GM18870 (cell line): ENCODE results near the gene FAM149A.
A peak's percentile ranks its signal among the peaks of the same experiment; 100 is the strongest.

Source experiments
- ATAC-seq: cut with Tn5 transposase; IDR thresholded peaks from one replicate; pipeline ENCODE4 v1.9.1; 2021; ENCODE audit warnings: moderate library complexity; ENCODE audit not compliant: unreplicated experiment

FAM149A gene

DNA sequence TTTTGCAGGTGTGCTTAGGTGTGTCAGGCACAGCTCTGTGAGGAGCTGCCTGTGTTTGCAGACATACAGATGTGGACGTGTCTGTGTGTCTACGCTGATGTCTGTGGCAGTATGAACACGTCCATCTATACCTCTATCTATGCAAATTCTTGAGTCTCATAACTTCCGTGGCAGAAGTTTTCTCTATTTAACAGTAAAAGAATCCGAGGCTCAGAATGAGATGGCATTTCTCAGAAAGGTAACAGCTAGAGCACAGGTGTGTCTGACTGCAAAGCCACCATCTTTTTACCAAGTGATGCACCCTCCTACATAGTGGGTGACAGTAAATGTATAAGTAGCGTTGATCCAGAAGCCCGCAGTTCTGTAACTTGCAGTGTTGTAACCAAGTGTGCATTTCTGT, 47.0 kb downstream of the FAM149A start:
- no peak for ATAC-seq

DNA sequence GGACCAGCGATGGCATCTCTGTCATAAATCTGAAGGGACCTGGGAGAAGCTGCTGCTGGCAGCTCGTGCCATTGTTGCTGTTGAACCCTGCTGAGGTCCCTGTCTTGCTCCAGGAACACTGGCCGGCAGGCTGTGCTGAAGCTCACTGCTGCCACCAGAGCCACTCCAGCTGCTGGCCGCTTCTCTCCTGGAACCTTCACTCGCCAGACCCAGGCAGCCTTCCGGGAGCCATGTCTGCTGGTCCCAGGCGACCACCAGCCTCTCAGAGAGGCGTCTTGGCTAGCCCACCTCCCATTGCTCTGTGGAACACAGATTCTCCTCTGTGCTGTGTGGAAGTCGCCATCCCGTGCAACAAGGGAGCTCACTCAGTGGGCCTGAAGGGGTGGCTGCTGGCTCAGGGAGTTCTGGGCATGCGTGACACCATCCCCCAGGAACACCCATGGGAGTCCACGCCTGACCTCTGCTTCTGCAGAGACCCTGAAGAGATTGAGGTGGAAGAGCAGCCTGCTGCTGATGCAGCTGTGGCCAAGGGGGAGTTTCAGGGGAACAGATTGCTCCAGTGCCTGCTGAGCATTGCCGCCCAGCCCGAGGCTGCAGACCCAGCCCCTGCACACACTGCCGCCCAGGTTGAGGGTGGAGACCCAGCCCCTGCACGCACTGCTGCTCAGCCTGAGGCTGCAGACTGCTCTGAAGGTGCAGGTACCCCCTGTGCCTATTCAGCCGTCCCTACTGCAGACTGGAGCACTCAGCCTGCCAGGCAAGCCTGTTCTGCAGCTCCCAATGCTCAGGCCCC, 53.7 kb downstream of the FAM149A start:
- no peak for ATAC-seq

DNA sequence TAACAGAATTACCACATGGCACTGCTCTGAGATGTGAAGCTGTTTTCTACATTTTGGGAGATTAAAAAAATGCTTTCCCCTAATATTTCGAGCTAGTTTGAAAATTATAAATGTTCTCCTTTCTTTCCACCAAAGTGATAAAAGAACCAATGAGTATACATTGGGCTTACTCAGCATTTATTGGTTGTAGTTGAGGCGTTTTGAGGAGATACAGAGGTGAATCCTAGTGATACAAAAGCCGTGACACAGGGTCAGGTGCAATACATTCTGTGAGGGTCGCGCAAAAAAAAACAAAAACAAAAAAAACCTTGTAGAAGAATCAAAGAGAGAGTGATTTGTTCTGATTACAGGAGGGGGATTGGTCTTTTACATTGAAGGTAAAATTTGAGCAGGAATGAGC, 54.5 kb downstream of the FAM149A start:
- no peak for ATAC-seq

DNA sequence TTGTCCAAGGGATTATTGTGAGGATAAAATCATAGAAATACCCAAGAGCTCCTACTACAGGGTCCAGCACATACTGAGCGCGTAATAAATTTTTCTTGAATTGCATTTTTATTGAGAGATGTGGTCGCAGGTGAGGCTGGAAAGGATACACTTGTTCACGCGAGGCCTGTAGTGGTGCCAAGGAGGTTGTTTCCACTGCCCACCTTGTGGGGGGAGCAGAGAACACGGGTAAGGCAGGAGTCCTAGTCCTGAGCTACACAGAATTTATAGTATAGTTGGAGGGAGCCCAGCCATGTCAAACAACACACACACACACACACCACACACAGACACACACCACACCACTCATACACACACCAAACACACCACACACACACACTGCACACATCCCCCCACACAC, 55.1 kb downstream of the FAM149A start:
- ATAC-seq, result no peak

DNA sequence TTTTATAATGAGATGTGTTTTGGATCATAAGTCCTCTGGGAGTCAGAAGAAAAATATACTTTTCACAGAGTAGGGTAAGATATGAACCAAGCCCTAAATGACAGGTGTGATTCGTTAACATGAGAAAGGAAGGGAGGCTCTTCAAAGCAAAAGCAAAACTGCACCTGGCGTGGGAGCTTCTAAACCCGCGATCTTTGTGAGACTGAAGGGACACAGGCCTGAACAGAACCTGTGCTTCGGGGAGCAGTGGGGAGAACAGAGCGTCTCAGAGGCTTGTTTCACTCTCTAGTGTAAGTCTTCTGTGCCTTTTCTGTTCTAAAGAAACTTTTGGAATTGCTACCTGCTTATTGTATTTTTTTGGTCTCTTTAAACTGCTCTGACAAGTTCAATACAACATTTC, 56.6 kb downstream of the FAM149A start:
- ATAC-seq, result peak; percentile 93

DNA sequence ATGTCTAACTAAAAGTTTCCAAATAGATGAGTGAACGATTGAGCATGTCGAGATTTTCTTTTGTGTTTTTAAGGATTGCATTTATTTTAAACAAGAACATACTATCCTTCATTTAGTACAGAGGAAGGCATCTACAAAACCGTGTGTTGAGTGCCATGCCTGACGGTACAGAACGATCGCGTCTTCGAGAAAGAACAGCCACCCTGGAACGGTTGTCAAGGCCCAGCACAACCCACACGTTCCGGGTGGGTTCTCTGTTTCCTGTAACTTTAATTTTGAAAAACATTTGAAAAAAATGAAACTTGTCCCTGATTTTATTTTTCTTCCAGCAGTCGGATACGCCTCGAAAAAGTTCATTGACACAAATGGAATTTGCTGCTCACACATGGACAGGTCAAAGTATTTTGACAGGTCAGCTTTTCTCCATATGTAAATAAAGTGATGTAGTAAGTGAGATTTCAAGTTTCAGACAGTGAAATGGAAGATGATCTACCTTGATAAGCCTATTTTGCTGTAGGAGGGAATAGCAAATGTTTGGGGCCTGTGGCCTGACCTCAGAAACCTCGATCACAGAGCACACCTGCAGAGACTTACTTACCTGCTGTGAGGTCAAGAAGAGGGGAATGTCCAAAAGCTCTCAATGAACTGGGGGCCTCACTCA, 62.5 kb downstream of the FAM149A start:
- no peak for ATAC-seq

DNA sequence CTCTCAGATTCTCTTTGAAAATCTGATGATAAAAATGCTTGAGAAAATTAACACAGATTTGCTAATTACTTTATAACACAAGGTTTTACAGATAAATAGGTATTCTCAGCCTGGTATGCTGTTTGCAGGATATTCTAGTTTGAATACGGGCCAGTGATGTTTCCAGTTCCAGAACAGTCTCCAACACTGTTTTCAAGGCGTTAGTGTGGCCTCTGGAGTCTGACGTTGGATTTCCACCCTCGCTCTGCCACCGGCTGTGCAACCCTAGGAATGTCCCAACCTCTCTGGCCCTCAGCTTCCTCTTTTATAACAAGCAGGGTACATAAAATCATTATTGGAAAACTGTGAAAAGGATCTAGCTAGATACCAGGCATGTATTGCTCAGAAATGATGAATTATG, 63.1 kb downstream of the FAM149A start:
- ATAC-seq, result no peak

DNA sequence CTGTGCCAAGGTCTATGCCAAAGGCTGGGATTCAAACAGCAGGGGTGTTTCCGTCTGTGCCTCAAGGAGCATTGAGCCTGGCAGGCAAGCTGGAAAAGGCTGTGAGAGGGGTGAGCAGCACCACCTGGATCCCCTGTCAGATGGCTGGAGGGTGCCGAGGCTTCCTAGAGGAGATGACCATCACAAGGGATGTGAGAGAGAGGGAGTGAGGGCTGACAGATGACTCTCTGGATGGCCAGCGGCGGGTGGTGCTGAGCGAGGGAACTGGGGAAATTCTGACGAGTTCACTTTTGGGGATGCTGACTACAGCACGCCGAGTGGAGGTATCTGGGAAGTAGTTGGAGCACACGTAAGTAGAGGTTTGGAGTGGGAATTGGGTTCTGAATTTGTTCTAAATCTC, 64.2 kb downstream of the FAM149A start:
- no peak for ATAC-seq

DNA sequence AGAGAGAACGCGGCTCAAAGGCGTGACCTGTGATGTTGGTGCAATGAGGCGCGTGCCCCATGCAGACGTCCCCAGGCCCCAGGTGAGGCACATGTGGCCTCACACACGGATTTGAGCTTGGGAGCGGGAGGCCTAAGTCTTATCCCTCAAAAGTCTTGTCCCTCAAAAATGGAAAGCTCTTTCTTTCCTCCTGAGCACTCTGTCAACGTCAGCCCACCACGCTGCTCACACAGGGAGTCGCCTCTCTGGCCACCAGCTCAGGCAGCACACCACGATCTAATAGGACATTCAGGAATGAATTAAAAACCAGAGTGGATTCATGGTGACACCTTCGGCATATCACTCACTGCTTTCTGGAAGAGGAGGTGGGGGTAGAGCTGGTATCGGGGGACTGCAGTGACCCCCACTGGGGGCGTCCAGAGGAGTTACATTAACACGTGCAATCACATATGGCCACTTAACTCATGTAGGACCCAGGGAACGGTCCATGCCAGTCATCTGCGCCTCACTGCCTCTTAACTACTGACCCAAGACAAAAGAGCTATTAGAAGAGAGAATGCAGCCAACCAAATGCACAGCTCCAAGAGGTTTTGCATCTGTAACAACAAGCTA, 64.9 kb downstream of the FAM149A start:
- no peak for ATAC-seq

DNA sequence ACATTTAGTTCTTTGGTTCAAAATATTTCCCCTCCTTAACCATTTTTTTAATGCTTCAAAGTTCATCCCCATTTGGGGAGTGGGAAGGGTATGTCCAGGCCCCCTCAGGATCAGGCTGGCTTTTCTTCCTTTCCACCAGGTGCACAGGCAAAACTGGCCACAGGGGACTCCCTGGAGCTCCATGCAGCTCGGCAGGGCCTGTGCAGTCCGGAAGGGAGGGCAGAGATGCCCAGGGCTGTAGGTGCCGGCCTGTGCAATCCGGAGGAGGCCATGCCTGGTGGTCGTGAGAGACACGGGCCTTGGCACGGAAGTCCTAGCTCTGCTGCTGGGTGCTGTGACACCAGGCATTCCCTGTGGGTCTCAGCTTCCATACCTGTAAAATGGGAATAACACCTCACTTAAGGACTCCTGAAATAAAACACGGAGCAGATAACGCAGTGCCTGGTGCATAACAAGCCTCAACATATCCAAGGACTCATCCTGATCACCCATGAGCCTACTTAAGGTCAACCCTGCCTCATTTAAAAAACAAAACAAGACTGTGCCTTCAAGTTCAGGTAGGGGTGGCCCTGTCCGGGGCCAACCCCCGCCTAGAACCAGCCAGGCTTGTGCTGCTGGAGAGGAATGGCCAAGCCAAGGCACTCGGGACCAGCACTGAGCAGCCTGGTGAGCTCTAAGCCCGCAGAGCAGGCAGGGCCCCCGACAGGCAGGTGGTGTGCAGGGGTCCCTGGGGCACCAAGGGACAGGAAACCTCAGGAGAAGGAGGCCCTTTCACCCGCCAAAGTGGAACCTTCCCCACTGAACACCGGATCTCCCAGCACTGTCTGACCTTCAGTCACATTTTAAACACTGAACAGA, 65.7 kb downstream of the FAM149A start:
- no peak for ATAC-seq

DNA sequence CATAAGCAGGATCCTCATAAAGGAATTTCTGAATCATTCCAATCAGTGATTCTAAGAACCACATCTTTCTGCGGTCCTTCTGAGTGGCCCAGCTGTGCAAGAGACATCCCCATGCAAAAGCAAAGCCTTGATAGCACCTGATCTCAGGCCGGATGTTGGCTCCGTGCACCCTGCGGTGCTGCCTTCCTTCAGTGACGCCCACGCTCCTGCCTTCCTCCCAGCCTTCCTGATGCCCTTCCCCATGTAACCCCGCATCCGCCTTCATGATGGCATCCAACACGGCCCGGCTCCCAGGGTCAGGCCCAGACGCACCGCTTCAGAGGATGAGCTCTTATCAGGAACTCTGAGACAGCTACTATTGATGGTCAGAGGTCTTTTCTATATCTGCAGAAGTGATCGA, 66.5 kb downstream of the FAM149A start:
- no peak for ATAC-seq

DNA sequence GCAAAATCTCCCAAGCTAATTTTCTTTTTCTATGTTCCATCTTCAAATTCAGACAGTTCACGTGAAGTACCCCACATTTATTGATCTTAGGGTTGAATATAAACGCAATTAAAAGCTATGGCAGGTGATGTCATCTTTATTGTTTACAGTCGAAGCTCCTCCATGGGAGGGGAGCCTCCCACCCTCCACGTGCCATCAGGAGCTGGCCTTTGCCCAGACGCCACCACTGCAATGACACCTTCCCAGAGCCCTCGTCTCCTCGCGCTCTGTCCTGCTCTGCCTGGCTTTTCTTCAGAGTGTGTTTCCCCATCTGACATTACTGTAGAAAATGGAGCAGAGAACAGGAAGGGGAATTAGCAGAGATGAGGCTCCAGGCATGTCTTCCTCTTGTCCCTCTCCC, 68.0 kb downstream of the FAM149A start:
- no peak for ATAC-seq

DNA sequence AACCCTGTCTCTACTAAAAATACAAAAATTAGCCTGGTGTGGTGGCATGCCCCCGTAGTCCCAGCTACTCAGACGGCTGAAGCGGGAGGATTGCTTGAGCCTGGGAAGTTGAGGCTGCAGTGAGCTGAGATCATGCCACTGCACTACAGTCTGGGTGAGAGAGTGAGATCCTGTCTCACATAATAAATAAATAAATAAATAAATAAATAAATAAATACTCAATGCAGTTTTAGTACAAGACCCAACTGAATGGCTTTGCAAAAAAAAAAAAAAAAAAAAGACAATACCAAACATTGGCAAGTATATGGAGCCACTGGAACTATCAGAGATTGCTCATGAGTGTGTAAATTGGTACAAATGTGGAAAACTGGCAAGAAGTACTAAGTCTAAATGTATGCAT, 83.6 kb downstream of the FAM149A start:
- no peak for ATAC-seq

DNA sequence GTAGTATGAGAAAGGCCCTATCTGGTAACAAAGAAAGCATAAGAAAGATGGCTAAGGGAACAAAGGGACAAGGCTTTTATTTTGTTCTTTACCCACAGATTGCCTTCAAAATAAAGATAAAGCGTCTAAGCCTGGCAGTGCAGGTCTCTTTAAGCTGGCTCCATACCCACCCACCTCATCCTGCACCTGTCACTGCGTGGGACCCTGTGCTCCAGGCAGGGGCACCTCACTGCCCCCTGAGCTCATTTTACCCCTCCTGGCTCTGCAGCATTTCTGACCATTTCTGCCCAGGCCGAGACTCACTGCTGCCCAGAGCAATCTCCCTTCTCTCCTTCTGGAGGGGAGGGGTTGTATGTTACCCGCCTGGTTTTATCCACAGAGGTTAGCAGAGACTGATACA, 85.2 kb downstream of the FAM149A start:
- ATAC-seq, result no peak

DNA sequence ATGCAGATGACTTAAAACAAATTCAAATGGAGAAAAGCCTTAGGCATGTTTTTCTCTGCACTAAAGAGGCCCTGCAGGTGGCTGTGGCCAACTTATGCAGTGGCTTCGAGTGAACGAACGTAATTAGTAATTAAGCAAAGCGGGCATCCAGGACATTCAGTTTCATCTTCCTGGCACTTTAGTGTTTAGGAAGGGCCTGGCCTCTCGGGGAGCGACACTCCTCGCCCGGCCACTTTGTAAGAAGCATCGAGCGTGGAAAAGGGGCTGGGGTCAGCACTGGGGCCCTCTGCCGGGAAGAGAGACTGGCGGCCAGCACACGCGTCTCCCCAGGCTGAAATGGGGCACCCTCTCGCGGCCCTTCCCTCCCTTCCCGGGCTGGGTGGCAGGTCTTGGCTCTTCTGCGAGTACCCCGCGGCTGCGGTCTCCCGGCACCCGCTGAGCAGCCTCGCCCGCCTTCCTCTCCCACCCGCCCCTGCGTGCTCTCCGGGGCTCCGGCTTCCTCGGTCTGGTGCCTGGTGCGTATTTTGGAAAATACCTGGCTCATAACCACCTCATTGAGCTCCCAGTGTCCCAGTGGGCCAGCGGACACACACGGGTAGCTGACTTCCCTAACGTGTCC, 86.2 kb downstream of the FAM149A start:
- ATAC-seq, result peak; percentile 24

DNA sequence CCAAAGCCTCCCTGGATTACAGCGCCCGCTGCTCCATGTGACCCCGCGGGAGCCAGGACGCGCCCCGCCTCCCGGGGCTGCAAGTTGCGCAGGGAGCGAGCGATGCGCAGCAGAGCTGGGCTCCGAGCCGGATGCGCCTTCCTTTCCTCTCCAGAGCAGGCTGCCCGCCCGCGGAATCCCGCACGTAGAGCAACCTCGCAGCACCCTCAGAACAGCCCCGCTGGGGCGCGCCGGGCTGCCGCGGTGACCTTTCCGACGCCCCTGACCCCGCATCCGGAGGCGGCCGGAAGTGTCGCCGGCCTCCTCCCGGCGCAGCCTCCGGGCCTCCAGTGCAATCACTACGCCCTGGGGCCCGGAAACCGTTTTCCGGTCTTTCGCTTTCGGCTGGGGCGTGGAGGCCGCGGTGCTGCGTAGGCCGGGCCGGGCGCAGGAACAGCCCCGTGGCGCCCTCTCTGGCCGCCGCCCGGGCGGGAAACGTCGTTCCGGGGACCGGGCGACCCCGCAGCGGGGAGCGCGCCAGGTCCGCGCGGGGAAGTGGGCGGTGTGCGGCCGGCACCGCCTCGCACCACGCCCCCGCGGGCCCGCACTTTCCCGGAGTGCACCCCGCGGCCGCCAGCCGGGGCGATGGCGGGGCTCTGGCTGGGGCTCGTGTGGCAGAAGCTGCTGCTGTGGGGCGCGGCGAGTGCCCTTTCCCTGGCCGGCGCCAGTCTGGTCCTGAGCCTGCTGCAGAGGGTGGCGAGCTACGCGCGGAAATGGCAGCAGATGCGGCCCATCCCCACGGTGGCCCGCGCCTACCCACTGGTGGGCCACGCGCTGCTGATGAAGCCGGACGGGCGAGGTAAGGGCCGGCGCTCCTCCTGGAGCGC, 86.9 kb downstream of the FAM149A start, which contains the start of gene CYP4V2:
Gene CYP4V2 (plus strand): TSS at position 368 of the 866 bp plus-strand sequence. CDS start 257 bp downstream, at position 625.
- ATAC-seq, result peak; percentile 73

DNA sequence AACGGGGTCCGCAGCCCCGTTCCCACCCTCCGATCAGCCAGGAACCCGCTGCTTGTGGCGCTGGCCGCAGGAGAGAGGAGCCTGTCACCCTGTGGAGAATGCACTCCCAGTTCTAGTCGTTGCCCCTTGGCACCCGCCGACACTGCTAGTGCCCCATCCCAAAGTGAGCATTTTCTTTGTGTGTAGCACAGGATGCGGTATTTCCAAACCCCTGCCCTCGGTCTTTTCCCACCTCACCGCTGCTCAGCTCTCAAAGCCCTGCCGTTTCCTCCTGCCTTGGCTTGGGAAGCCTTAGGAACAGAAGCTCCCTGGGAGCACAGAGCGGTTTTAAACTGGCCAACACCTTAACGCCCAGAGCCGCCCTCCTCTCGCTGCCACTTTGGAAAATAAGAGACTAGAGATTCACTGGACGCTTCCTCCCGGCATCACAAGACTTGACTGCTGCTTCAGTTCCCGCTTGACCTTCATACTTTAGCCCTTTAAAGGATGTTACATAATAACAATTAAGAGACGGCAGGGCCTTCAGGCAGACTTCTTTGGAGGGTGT, 87.6 kb downstream of the FAM149A start:
- ATAC-seq, result no peak

DNA sequence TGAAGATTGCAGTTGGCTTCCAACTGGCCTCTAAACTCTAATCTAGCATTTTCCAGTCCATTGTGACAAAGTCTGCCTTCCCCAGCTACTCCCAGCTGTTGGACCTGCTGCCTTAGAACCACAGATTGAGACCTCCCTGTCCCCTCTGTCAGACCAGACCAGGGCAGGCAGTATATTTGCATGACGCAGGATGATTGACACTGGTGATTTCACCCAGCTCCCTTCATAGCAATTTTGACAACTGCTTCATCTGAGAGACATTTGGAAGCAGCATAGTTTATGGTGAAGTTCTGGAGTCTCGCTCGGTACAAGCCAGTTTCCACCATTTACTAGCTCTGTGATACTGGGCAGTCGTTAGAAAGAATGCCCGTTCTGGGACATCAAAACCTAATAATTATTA, 89.3 kb downstream of the FAM149A start:
- no peak for ATAC-seq

DNA sequence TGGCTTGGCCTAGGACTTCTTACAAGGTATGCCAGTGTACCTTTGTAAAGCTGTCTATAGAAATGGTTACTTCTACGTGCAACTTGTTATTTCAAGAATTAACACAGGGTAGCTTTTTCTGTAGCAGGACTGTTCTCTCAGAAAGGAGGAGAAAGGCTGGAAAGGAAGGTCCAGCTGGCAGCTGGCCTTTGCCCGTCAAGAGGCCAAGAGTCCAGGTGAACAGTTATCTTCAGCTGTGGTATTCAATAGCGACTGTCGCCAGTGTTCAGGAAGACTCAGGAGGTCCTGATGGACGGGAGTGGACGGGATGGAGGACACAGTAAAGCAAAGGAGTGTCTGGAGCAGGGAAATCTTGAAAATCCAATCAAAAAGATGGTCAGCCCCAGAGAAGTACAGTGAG, 91.6 kb downstream of the FAM149A start:
- ATAC-seq, result no peak

DNA sequence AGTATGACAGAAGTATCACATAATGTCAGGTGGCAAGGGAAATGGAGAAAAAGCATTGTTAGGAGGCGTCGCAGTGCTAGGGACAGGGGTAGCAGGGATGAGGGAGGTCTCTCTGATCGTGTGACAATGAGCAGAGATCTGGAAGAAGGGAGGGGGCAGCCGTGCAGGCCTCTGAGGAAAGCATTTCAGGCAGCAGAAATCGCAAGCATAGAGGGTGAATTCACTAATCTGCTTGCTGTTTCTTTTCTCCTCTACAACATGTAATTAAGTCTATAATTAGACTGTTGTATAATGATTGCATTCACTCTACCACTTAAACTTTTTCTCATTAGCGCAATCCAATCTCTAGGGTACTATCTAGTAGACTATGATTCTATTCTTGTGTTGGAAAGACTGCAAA, 96.0 kb downstream of the FAM149A start:
- ATAC-seq, result no peak
